GM23338 (cell line): ENCODE data around the gene ARL15. TPM values are rescaled to one million over a fixed set of nuclear protein-coding genes. Genes with fewer than 3 reads are reported as not detected.

Experiments used
- ATAC-seq: fragments of 200-7000 bp; cut with Tn5 transposase; 3 replicates; pipeline ENCODE4 v1.9.1; 2020
- DNase-seq: peaks from one replicate; pipeline ENCODE4 v3.0.0-alpha.2; 2015; ENCODE audit warnings: low spot score
- H2AFZ ChIP-seq: fragments of 200-600 bp; sonication (generic); 2 replicates; pipeline ENCODE4 v1.8.0; 2016; ENCODE audit warnings: antibody characterized with exemption, mild to moderate bottlenecking, moderate library complexity
- H3F3A ChIP-seq: fragments of 200-600 bp; sonication (generic); replicated peaks from 2 replicates; pipeline ENCODE4 v1.8.0; 2017; ENCODE audit warnings: antibody characterized with exemption, mixed run types, low read depth
- H3K27ac ChIP-seq: fragments of 200-600 bp; sonication (generic); 2 replicates; pipeline ENCODE4 v1.6.1; 2016; ENCODE audit warnings: low read depth
- H3K27me3 ChIP-seq: fragments of 200-600 bp; sonication (generic); 2 replicates; pipeline ENCODE4 v1.8.0; 2016; ENCODE audit warnings: mild to moderate bottlenecking, mixed run types, moderate library complexity; ENCODE audit not compliant: insufficient read depth
- H3K36me3 ChIP-seq: fragments of 200-600 bp; sonication (generic); 2 replicates; pipeline ENCODE4 v1.8.0; 2016; ENCODE audit warnings: mild to moderate bottlenecking; ENCODE audit not compliant: insufficient read depth
- H3K4me1 ChIP-seq: fragments of 200-600 bp; sonication (generic); 2 replicates; pipeline ENCODE4 v1.8.0; 2016; ENCODE audit warnings: mild to moderate bottlenecking, moderate library complexity; ENCODE audit not compliant: insufficient read depth
- H3K4me2 ChIP-seq: fragments of 200-600 bp; sonication (generic); 2 replicates; pipeline ENCODE4 v1.7.1; 2017; ENCODE audit warnings: mixed run types
- H3K4me3 ChIP-seq: fragments of 200-600 bp; sonication (generic); 2 replicates; pipeline ENCODE4 v1.6.1; 2016; ENCODE audit warnings: mixed run types
- H3K79me2 ChIP-seq: fragments of 200-600 bp; sonication (generic); replicated peaks from 2 replicates; pipeline ENCODE4 v1.8.0; 2017; ENCODE audit warnings: mild to moderate bottlenecking; ENCODE audit not compliant: insufficient read depth
- H3K9me2 ChIP-seq: fragments of 200-600 bp; sonication (generic); 2 replicates; pipeline ENCODE4 v1.8.0; 2017; ENCODE audit not compliant: insufficient read depth
- H4K20me1 ChIP-seq: fragments of 200-600 bp; sonication (generic); replicated peaks from 2 replicates; pipeline ENCODE4 v1.8.0; 2017; ENCODE audit warnings: mild to moderate bottlenecking; ENCODE audit not compliant: insufficient read depth
- H3K27ac Mint-ChIP-seq: 2 replicates; pipeline ENCODE4 v1.8.0; 2020; ENCODE audit warnings: inconsistent platforms, mild to moderate bottlenecking, moderate library complexity, mixed read lengths
- H3K27me3 Mint-ChIP-seq: 3 replicates; pipeline ENCODE4 v1.8.0; 2022; ENCODE audit warnings: low read depth, mild to moderate bottlenecking, moderate library complexity, mixed read lengths, inconsistent platforms; ENCODE audit not compliant: insufficient read depth, poor library complexity
- H3K36me3 Mint-ChIP-seq: 3 replicates; pipeline ENCODE4 v1.8.0; 2021; ENCODE audit warnings: low read depth, mild to moderate bottlenecking, inconsistent platforms, moderate library complexity, mixed read lengths
- H3K4me1 Mint-ChIP-seq: 3 replicates; pipeline ENCODE4 v1.8.0; 2020; ENCODE audit warnings: mild to moderate bottlenecking, inconsistent platforms, mixed read lengths
- H3K4me3 Mint-ChIP-seq: 3 replicates; pipeline ENCODE4 v1.8.0; 2021; ENCODE audit warnings: moderate library complexity, mild to moderate bottlenecking, inconsistent platforms, mixed read lengths
- H3K9me3 Mint-ChIP-seq: 3 replicates; pipeline ENCODE4 v1.8.0; 2020; ENCODE audit warnings: moderate library complexity, mild to moderate bottlenecking, inconsistent platforms, mixed read lengths
- JUNB ChIP-seq: IDR thresholded peaks from one replicate; pipeline ENCODE4 v1.6.1; 2016; ENCODE audit warnings: antibody characterized with exemption; ENCODE audit not compliant: unreplicated experiment
- STAT1 ChIP-seq: IDR thresholded peaks from one replicate; pipeline ENCODE4 v1.6.1; 2016; ENCODE audit warnings: antibody characterized with exemption; ENCODE audit not compliant: unreplicated experiment
- ZNF331 ChIP-seq: fragments of 250-450 bp; sonication (Bioruptor Pico); IDR thresholded peaks from 2 replicates; pipeline ENCODE4 v1.5.0; 2020; ENCODE audit warnings: low read depth, mild to moderate bottlenecking, moderate library complexity
- polyA plus RNA-seq: library from polyadenylated mRNA; unstranded; fragments of >200 nt; fragmentation: Nextera tagmentation; extraction: Ambion mirVana; gene quantifications from 2 replicates; pipeline ENCODE4 v1.2.1, GENCODE V29; 2016
- total RNA-seq: library from RNA; depleted of rRNA; stranded (reverse); fragments of >200 nt; shearing (Covaris generic); gene quantifications from 2 replicates; pipeline ENCODE4 v1.2.3, GENCODE V29; 2014
- TF ChIP-seq, protein P1 (sequence below): fragments of 250-450 bp; sonication (Bioruptor Pico); IDR thresholded peaks from 2 replicates; pipeline ENCODE4 v1.5.0; 2020; ENCODE audit warnings: mild to moderate bottlenecking, moderate library complexity
- TF ChIP-seq, protein P2 (sequence below): IDR thresholded peaks from one replicate; pipeline ENCODE4 v1.6.1; 2018; ENCODE audit warnings: antibody characterized with exemption; ENCODE audit not compliant: unreplicated experiment

The ARL15 gene
- total and polyA plus RNA-seq, 2 experiments from 2014 or later, result 13.0 to 54.0 TPM

DNA sequence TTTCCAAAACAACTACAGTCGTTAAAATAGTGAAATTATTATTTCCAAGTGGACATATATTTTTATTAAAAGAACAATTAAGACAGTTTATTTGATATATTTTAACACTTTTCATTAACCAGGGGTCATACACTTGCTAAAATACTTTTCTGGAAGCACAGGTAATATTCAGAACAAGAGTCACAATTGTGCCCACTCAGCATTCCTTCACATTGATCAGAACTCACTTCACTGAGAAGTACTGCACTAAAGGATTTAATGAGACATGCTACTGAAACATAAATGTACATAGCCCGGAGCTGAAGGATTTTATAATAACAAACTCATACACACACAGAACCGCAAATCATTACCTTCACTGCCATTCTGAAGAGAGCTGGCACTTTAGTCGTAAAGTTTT lies 361.8 kb downstream of the ARL15 start (continued):
- TF ChIP-seq, protein P1, sequence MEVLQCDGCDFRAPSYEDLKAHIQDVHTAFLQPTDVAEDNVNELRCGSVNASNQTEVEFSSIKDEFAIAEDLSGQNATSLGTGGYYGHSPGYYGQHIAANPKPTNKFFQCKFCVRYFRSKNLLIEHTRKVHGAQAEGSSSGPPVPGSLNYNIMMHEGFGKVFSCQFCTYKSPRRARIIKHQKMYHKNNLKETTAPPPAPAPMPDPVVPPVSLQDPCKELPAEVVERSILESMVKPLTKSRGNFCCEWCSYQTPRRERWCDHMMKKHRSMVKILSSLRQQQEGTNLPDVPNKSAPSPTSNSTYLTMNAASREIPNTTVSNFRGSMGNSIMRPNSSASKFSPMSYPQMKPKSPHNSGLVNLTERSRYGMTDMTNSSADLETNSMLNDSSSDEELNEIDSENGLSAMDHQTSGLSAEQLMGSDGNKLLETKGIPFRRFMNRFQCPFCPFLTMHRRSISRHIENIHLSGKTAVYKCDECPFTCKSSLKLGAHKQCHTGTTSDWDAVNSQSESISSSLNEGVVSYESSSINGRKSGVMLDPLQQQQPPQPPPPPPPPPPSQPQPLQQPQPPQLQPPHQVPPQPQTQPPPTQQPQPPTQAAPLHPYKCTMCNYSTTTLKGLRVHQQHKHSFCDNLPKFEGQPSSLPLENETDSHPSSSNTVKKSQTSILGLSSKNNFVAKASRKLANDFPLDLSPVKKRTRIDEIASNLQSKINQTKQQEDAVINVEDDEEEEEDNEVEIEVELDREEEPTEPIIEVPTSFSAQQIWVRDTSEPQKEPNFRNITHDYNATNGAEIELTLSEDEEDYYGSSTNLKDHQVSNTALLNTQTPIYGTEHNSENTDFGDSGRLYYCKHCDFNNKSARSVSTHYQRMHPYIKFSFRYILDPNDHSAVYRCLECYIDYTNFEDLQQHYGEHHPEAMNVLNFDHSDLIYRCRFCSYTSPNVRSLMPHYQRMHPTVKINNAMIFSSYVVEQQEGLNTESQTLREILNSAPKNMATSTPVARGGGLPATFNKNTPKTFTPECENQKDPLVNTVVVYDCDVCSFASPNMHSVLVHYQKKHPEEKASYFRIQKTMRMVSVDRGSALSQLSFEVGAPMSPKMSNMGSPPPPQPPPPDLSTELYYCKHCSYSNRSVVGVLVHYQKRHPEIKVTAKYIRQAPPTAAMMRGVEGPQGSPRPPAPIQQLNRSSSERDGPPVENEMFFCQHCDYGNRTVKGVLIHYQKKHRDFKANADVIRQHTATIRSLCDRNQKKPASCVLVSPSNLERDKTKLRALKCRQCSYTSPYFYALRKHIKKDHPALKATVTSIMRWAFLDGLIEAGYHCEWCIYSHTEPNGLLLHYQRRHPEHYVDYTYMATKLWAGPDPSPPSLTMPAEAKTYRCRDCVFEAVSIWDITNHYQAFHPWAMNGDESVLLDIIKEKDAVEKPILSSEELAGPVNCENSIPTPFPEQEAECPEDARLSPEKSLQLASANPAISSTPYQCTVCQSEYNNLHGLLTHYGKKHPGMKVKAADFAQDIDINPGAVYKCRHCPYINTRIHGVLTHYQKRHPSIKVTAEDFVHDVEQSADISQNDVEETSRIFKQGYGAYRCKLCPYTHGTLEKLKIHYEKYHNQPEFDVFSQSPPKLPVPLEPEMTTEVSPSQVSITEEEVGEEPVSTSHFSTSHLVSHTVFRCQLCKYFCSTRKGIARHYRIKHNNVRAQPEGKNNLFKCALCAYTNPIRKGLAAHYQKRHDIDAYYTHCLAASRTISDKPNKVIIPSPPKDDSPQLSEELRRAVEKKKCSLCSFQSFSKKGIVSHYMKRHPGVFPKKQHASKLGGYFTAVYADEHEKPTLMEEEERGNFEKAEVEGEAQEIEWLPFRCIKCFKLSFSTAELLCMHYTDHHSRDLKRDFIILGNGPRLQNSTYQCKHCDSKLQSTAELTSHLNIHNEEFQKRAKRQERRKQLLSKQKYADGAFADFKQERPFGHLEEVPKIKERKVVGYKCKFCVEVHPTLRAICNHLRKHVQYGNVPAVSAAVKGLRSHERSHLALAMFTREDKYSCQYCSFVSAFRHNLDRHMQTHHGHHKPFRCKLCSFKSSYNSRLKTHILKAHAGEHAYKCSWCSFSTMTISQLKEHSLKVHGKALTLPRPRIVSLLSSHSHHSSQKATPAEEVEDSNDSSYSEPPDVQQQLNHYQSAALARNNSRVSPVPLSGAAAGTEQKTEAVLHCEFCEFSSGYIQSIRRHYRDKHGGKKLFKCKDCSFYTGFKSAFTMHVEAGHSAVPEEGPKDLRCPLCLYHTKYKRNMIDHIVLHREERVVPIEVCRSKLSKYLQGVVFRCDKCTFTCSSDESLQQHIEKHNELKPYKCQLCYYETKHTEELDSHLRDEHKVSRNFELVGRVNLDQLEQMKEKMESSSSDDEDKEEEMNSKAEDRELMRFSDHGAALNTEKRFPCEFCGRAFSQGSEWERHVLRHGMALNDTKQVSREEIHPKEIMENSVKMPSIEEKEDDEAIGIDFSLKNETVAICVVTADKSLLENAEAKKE (CRISPR knock-in tag), result no peak
- no peak for TF ChIP-seq ZNF331
- no peak for TF ChIP-seq STAT1

DNA sequence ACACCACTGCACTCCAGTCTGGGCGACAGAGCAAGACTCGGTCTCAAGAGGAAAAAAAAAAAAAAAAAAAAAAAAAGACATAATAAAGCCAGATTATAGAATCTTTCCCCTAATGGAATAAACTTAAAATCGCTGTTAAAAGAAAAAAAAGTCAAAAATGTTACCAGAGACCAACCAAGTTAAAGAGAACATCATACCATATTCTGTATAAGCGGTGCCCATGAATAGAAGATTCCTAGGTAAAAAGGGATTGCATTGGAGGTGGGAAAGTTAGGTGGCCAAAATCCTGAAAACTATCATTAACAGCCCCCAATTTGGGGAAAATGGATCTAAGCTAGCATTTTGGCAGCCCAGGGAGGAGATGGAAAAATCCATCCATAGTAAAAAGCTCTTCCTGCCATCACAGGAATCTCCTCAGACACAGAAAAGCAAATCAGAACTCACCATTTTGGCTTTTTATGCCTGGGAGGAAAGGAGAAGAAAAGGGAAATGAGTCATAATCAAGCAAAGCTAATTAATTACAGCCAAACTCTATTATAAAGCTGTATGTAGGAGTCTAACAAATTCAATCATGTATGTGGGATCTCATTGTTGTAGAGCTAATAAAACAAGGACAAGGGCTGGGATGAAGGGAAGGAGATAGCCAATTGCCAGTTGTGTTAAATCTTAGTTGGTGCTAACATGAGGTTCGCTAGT lies 363.8 kb downstream of the ARL15 start:
- Histone ChIP-seq H2AFZ (no peak overlapping the region), H3F3A (no peaks in the 10 kb centered on the region), H3K4me1 (peaks cover 42% of the 10 kb centered on the region), H3K27me3 (no peaks in the 10 kb centered on the region), H3K36me3 (no peaks in the 10 kb centered on the region), H3K9me2 (no peaks in the 10 kb centered on the region), H3K4me2 (no peak overlapping the region), H3K27ac (peak overlapping the region; percentile 20; the same call in 1 of the 2 replicates), H4K20me1 (no peaks in the 10 kb centered on the region), H3K79me2 (no peaks in the 10 kb centered on the region), H3K4me3 (no peak overlapping the region)
- peaks cover 4% of the 10 kb centered on the region; the same call in 1 of the 3 replicates for H3K9me3 Mint-ChIP-seq
- no peak overlapping the region for H3K4me3 Mint-ChIP-seq
- peaks cover 46% of the 10 kb centered on the region for H3K4me1 Mint-ChIP-seq
- H3K36me3 Mint-ChIP-seq, result peaks cover 11% of the 10 kb centered on the region; the same call in 1 of the 3 replicates
- DNase-seq (no peak), ATAC-seq (no peak)
- no peak overlapping the region for H3K27ac Mint-ChIP-seq
- H3K27me3 Mint-ChIP-seq, result peaks cover 3% of the 10 kb centered on the region
- TF ChIP-seq, protein P1 (CRISPR knock-in tag), result no peak
- TF ChIP-seq, protein P2, sequence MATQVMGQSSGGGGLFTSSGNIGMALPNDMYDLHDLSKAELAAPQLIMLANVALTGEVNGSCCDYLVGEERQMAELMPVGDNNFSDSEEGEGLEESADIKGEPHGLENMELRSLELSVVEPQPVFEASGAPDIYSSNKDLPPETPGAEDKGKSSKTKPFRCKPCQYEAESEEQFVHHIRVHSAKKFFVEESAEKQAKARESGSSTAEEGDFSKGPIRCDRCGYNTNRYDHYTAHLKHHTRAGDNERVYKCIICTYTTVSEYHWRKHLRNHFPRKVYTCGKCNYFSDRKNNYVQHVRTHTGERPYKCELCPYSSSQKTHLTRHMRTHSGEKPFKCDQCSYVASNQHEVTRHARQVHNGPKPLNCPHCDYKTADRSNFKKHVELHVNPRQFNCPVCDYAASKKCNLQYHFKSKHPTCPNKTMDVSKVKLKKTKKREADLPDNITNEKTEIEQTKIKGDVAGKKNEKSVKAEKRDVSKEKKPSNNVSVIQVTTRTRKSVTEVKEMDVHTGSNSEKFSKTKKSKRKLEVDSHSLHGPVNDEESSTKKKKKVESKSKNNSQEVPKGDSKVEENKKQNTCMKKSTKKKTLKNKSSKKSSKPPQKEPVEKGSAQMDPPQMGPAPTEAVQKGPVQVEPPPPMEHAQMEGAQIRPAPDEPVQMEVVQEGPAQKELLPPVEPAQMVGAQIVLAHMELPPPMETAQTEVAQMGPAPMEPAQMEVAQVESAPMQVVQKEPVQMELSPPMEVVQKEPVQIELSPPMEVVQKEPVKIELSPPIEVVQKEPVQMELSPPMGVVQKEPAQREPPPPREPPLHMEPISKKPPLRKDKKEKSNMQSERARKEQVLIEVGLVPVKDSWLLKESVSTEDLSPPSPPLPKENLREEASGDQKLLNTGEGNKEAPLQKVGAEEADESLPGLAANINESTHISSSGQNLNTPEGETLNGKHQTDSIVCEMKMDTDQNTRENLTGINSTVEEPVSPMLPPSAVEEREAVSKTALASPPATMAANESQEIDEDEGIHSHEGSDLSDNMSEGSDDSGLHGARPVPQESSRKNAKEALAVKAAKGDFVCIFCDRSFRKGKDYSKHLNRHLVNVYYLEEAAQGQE, result no peak
- no peak for TF ChIP-seq JUNB
